ENCODE data around the gene DPF1.

GRCh38 chr19:38216785-38217641 lies 7.0 kb downstream of the DPF1 start:
- no peak for TF ChIP-seq CTCF (conservative IDR thresholded peaks at IDR 0.05)
- no peak for TF ChIP-seq ZFX (IDR thresholded peaks at IDR 0.05)

Measured in C4-2B (cell line).